Kidney (tissue), 14 donors: ENCODE data around the gene TRMT1. TPM values are rescaled to one million over a fixed set of nuclear protein-coding genes. Genes with fewer than 3 reads are reported as not detected.

ENCODE experiments used
- DNase-seq, 5 donors: peaks; one replicate each; pipeline ENCODE4 v3.0.0-alpha.2; 2013 to 2020
- FAIRE-seq: peaks from 2 replicates; lab custom pipeline; 2012; peaks lifted over from hg19 to GRCh38; lab: Jason Lieb, UNC
- H3K27ac ChIP-seq, 2 donors: one replicate each; pipeline ENCODE4 v1.7.0; 2013; ENCODE audit warnings: low read depth in 2 of 2, low read length in 2 of 2, inconsistent platforms in 1 of 2
- H3K27me3 ChIP-seq: one replicate; pipeline ENCODE4 v1.7.1; 2013; ENCODE audit warnings: low read length, inconsistent platforms; ENCODE audit not compliant: control insufficient read depth, insufficient read depth
- H3K36me3 ChIP-seq, 3 donors: one replicate each; pipeline versions ENCODE4 v1.7.0 to v1.7.1; 2013; ENCODE audit warnings: low read length in 3 of 3, control low read depth in 1 of 3, inconsistent platforms in 1 of 3; ENCODE audit not compliant: insufficient read depth in 3 of 3, control insufficient read depth in 2 of 3
- H3K4me1 ChIP-seq, 3 donors: one replicate each; pipeline versions ENCODE4 v1.7.0 to v1.7.1; 2013; ENCODE audit warnings: low read length in 3 of 3, inconsistent platforms in 1 of 3, low read depth in 1 of 3; ENCODE audit not compliant: control insufficient read depth in 2 of 3, insufficient read depth in 2 of 3
- H3K4me3 ChIP-seq, 3 donors: one replicate each; pipeline versions ENCODE4 v1.7.0 to v1.8.1; 2013; ENCODE audit warnings: low read length in 3 of 3, control low read depth in 1 of 3, inconsistent platforms in 1 of 3
- H3K9ac ChIP-seq, 3 donors: one replicate each; pipeline versions ENCODE4 v1.7.0 to v1.7.1; 2013; ENCODE audit warnings: low read length in 3 of 3, control low read depth in 1 of 3, inconsistent platforms in 1 of 3
- H3K9me3 ChIP-seq, 3 donors: one replicate each; pipeline versions ENCODE4 v1.7.0 to v1.7.1; 2013; ENCODE audit warnings: low read length in 3 of 3, control low read depth in 1 of 3, inconsistent platforms in 1 of 3; ENCODE audit not compliant: control insufficient read depth in 2 of 3, insufficient read depth in 1 of 3
- CTCF ChIP-seq: IDR thresholded peaks from 3 replicates; pipeline ENCODE4 v1.5.1; 2012; ENCODE audit warnings: mild to moderate bottlenecking, moderate library complexity, borderline replicate concordance; ENCODE audit not compliant: insufficient read depth; ENCODE audit errors: extremely low read depth
- intact Hi-C: fragments of 100-400 bp; cut with DNase I; formaldehyde crosslinking; loops from one replicate; pipeline ENCODE4 v1.11.1; 2022
- polyA plus RNA-seq: library from polyadenylated mRNA; stranded (reverse); fragments of 350-450 nt; fragmentation: Illumina TruSeq; extraction: RNeasy Lipid Tissue Mini Kit (QIAGEN cat#74804); gene quantifications from one replicate; pipeline ENCODE4 v1.2.3, GENCODE V29; 2014; ENCODE audit warnings: low read depth, low replicate concordance; ENCODE audit not compliant: insufficient read depth
- total RNA-seq: library from RNA; stranded (reverse); fragmentation: NEBNext Ultra II Directional; extraction: Animal tissue kit (Norgen Biotek cat#: 25700); gene quantifications from one replicate; pipeline ENCODE4 v1.2.1, GENCODE V29; 2021
- donor health status: control.
- donor health status: control.
- donor health status: control.
- donor health status: control.
- donor health status: control.
- donor health status: DM: yes; HTN: yes; CAD: no.
- donor health status: Normal renal cell carcinoma (clear cell type).

Gene TRMT1
- total and polyA plus RNA-seq, 2 donors from 2014 or later, result 22.7 to 40.0 TPM

- peaks cover 0 to under 1% (median 0%) of the 10 kb centered on the region in 3 donors for H3K36me3 ChIP-seq
- no peak overlapping the region for H3K9ac ChIP-seq
- FAIRE-seq, result no peak
- no peak overlapping the region for H3K4me3 ChIP-seq
- intact Hi-C loops, result no loop called here
- no peaks in the 10 kb centered on the region for H3K27me3 ChIP-seq
- no peak for TF ChIP-seq CTCF
- H3K27ac ChIP-seq, result no peak overlapping the region
- no peaks in the 10 kb centered on the region for H3K9me3 ChIP-seq
- H3K4me1 ChIP-seq, result peaks cover 0 to 4% (median 0%) of the 10 kb centered on the region in 3 donors
- peak in 1 of 5 donors; percentile 34 for DNase-seq
Observed at GRCh38 chr19:13078897-13079541, 37.5 kb downstream of the TRMT1 start.

- Histone ChIP-seq H3K9me3 (no peaks in the 10 kb centered on the region), H3K36me3 (peaks cover 0 to 5% (median 0%) of the 10 kb centered on the region in 3 donors), H3K27me3 (no peaks in the 10 kb centered on the region), H3K4me3 (no peak overlapping the region), H3K27ac (no peak overlapping the region), H3K4me1 (peaks cover 0 to 4% (median 0%) of the 10 kb centered on the region in 3 donors), H3K9ac (no peak overlapping the region)
- intact Hi-C loops, result no loop called here
- FAIRE-seq (no peak), DNase-seq (peak in 1 of 5 donors; percentile 55)
- TF ChIP-seq CTCF, result no peak
Observed at GRCh38 chr19:13078381-13078780, 38.2 kb downstream of the TRMT1 start.

GRCh38 chr19:13077240-13077639, 39.3 kb downstream of the TRMT1 start:
- no peaks in the 10 kb centered on the region for H3K9me3 ChIP-seq
- H3K4me3 ChIP-seq, result no peak overlapping the region
- no peaks in the 10 kb centered on the region for H3K27me3 ChIP-seq
- FAIRE-seq, result no peak
- no peak overlapping the region for H3K9ac ChIP-seq
- TF ChIP-seq CTCF, result no peak
- H3K27ac ChIP-seq, result no peak overlapping the region
- intact Hi-C loops, result no loop called here
- peaks cover 0 to 4% (median 0%) of the 10 kb centered on the region in 3 donors for H3K4me1 ChIP-seq
- H3K36me3 ChIP-seq, result peaks cover 0 to 5% (median 2%) of the 10 kb centered on the region in 3 donors
- DNase-seq, result peak in 4 of 5 donors; percentile 69 to 82 (median 76)
